Measurements from ENCODE around the gene MAP3K8.

- no peak for TF ChIP-seq CTCF (IDR thresholded peaks at IDR 0.05)
- no peak for TF ChIP-seq EP300 (IDR thresholded peaks at IDR 0.05)
Observed at GRCh38 chr10:30386801-30387588, 47.0 kb upstream of the MAP3K8 start.

Data from tibial nerve (tissue), 4 donors.